HL-60 (cell line): ENCODE data around the gene DEFB113.

ENCODE experiments used
- CTCF ChIP-seq: IDR thresholded peaks from one replicate; pipeline ENCODE4 v1.5.1; 2011; ENCODE audit warnings: low read length, control low read depth, inconsistent platforms; ENCODE audit not compliant: insufficient read depth
- POLR2AphosphoS5 ChIP-seq: IDR thresholded peaks from 2 replicates; pipeline ENCODE4 v1.6.1; 2012; ENCODE audit warnings: low read depth
- SPI1 ChIP-seq: IDR thresholded peaks from 2 replicates; pipeline ENCODE4 v1.6.1; 2012; ENCODE audit warnings: low read depth, mild to moderate bottlenecking, borderline replicate concordance
- TF ChIP-seq, protein P1 (sequence below): IDR thresholded peaks from 2 replicates; pipeline ENCODE4 v1.6.1; 2012; ENCODE audit warnings: low read depth; ENCODE audit not compliant: insufficient replicate concordance

- TF ChIP-seq SPI1 (no peak), CTCF (no peak), POLR2AphosphoS5 (no peak)
- TF ChIP-seq, protein P1, sequence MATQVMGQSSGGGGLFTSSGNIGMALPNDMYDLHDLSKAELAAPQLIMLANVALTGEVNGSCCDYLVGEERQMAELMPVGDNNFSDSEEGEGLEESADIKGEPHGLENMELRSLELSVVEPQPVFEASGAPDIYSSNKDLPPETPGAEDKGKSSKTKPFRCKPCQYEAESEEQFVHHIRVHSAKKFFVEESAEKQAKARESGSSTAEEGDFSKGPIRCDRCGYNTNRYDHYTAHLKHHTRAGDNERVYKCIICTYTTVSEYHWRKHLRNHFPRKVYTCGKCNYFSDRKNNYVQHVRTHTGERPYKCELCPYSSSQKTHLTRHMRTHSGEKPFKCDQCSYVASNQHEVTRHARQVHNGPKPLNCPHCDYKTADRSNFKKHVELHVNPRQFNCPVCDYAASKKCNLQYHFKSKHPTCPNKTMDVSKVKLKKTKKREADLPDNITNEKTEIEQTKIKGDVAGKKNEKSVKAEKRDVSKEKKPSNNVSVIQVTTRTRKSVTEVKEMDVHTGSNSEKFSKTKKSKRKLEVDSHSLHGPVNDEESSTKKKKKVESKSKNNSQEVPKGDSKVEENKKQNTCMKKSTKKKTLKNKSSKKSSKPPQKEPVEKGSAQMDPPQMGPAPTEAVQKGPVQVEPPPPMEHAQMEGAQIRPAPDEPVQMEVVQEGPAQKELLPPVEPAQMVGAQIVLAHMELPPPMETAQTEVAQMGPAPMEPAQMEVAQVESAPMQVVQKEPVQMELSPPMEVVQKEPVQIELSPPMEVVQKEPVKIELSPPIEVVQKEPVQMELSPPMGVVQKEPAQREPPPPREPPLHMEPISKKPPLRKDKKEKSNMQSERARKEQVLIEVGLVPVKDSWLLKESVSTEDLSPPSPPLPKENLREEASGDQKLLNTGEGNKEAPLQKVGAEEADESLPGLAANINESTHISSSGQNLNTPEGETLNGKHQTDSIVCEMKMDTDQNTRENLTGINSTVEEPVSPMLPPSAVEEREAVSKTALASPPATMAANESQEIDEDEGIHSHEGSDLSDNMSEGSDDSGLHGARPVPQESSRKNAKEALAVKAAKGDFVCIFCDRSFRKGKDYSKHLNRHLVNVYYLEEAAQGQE = no peak
Observed at GRCh38 chr6:49949062-49949461, 20.4 kb downstream of the DEFB113 start.
